Measurements from ENCODE around the gene PRKCA.
A peak's percentile ranks its signal among the peaks of the same experiment; 100 is the strongest.

The PRKCA gene

DNA sequence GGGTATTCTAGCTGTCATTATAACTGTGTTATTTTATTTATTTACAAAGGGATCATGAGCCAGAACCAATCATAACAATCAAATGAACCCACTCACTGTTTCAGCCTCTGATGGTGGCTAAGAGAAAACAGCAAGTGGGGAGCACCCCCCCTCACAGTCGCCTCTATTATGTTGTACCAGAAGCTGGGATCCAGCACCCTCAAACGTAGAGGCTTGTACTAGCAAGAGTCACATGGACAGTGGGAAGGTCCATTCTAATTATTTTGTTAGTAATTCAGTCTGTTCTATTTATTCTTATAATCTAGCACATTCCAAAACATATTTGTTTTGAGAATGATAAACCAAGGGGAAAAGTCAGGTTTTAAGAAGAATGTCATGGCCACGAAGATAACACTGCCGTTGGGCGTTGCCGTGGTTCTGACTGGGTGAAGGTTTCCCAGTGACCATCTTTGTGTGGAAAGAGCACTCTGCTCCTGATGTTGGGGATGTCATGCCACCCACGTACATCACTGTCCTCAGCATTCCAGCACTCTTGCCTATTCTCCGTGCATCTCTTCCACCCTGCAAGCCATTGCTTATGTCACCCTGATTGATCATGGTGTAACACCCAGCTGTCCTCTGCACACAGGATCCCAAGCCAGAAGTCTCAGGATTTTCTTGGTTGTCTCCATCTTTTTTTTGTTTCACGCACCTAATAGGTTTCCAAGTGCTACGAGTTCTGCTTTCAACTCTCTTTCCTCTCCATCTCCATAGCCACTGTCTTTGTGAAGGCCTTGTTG is 205.8 kb downstream of the PRKCA start:
- no peak for DNase-seq (ENCODE audit: low read depth in 2 of 3, low spot score in 1 of 3)

DNA sequence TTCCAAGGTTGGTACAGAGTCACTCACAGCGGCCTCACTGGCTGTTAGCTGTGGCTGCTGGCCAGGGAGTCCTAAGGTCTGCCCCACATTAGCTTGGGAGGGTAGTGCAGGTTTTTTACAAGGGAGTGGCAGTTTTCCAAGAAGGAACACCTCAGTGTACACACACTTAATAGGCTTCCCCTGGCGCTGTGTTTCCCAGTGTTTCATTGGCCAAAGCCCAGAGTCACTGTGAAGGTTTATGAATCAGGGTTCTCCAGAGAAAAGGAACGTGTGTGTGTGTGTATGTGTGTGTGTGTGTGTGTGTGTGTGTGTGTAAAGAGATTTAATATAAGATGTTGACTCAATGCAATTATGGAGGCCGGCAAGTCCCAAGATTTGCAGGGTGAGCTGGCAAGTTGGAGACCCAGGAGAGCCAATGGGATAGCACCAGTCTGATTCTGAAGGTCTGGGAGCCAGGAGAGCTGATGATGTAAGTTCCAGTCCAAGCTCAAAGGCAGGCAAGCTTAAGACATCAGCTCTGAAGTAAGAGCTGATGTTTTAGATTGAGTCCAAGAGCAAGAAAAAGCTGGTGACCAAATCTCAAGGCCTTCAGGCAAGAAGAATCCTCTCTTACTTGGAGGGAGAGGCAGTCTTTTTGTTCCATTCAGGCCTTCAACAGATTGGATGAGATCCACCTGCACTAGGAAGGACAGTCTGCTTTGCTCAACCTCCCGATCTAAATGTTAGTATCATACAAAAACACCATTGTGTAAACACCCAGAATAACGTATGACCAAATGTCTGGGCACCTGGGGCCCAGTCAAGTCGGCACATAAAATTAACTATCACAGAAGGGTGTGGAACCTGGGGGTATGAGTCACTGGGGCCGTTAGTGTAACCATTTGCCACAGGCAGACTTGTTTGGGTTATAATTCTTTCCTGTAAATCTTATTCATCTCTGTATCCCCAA is 206.8 kb downstream of the PRKCA start:
- DNase-seq (ENCODE audit: low read depth in 2 of 3, low spot score in 1 of 3), result peak; percentile 43 to 58 (median 49)

DNA sequence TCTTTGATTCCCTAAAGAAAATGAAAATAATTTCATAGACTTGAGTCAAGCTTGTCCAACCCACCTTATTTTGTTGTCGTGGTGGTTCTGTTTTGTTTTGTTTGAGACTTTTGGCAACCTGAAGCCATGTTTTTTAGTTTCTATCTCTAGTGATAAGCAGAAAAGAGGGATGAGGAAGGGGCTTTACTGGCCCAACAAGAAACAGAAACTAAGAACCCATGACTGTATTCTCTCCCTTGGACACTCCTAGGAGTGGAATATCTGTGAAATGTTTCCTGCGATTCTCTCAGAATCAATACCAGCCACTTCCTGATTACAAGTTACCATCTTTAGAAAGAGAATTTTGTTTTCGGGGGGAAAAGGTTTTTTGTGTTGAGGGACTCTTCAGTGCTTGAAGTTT is 207.5 kb downstream of the PRKCA start:
- no peak for DNase-seq (ENCODE audit: low read depth in 2 of 3, low spot score in 1 of 3)

DNA sequence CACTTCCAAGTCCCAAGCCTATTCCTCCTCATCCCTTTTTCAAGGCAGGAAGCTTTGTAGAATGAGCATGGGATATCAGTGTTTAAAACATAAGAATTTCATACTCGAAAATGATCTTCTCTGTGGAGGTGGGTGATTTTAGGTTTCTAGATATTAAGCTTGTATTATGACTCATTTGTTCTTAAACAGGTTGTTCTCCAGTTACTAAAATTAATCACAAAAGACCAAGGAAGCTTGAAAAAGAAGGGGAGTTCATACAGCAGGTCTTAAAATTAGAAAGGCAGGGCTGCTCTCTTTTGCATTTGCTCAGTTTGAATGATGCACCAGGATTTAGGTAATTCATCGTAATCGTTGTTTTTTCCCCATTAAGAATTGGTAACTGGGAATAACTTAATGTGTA is 208.7 kb downstream of the PRKCA start:
- DNase-seq (ENCODE audit: low read depth in 2 of 3, low spot score in 1 of 3), result no peak

DNA sequence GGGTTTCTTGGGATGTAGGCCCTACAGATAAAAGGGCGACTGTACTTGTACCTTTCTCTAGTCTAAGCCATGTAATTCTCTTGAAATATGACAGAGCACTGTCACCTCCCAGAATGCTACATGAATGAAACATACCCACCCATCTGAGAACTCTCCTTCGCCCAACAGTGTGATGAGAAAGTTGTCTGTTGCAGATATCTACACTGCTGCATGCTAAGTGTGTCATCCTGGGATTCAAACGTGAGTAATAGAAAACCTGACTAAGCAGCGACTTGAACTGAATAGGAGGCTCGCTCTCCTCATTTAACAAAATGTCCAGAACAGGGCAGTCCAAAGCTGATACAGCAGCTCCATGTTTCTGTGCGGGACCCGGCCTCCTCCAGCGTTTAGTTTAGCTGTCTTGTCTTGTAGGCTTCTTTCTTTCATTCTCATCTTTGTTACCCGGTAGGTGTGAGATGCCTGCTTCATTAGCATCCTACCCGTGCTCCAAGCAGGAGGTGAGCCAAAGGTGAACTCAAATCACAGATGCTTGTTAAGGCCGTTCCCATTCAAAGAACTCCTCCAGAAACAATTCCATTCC is 211.9 kb downstream of the PRKCA start:
- DNase-seq (ENCODE audit: low read depth in 2 of 3, low spot score in 1 of 3), result peak in 2 of 3 donors; percentile 23 to 32

DNA sequence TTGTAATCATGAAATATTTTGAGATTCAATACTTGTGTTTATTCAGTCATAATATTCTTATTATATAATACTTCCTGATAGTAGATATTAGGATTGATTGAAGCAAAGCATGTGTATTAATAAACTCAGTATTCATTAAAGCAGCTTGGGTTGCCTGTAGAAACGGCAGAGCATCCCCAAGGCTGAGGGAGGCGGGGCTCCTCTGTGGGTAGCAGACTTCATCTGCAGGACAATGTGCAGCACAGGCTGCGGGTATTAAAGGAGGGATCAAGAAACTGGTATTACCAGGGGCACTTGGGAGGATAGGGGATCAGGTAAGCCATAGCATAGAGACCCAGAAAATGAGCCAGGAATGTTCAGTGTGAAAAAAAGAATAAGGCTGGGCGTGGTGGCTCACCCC is 213.6 kb downstream of the PRKCA start:
- DNase-seq (ENCODE audit: low read depth in 2 of 3, low spot score in 1 of 3), result no peak

DNA sequence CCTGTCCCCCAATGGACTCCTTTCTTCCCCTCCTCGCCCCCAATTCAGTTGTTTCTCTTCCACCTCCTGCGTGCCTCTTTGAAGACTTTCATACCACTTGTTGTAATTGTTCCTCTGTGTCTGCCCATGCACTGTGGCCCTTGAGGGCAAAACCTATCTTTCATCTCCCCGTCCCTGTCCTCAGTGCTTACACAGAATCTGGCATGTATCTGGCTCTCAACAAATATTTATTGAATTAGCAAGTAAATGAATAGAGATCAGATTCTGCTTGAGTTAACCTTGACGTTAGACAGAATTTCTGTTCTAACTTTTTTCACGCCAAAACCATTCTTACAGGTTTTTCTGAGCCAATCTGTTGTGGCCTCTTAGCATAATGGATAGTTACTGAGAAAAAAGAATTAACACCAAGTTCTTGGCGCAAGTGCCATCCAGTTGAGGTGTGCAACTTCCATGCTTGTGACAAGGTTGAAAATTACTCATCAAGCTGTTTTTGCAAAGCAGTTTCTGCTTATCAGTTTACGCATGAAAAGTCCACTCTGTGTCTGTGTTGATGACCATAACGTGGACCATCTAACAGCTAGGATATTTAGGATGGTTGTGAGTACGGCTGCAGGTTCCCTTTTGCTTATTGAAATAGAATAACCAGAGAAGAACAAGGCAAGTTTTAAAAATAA is 215.1 kb downstream of the PRKCA start:
- no peak for DNase-seq (ENCODE audit: low read depth in 2 of 3, low spot score in 1 of 3)

DNA sequence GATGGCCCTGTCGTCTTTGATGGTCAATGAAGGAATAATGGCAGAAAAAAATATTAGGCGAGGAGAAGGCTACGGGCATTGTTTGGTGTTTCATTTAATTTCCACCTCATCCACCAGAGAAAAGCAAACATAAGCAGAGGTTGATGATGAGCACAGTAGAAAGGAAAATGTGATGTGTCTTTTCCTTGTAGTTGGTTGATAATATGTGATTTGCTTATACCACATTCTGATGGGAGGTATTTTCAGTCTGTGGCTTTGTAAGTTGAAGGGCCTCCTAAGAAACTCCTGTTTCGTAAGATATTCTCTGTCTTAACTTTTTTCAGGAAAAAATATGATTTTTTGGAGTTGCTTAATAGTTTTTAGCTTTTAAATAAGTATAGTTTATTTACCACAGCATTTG is 215.7 kb downstream of the PRKCA start:
- no peak for DNase-seq (ENCODE audit: low read depth in 2 of 3, low spot score in 1 of 3)

DNA sequence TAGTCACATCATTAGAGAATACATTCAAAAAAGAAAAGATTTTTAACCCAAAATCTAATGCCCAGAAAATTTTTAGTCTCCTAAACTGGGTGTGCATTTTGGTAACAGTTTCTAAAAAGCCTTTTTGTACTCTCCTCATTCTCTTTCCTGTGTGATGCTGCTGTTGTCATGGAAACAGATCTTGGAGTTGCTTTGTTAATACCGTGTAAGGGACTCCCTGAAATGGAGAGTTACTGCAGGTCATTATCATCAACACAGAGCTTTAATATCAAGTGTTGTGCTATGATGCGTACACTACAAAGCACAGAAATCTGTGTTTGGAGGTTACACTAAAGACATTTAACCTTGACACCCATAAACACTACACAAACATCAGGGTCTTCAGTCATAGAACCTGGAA is 216.3 kb downstream of the PRKCA start:
- no peak for DNase-seq (ENCODE audit: low read depth in 2 of 3, low spot score in 1 of 3)

DNA sequence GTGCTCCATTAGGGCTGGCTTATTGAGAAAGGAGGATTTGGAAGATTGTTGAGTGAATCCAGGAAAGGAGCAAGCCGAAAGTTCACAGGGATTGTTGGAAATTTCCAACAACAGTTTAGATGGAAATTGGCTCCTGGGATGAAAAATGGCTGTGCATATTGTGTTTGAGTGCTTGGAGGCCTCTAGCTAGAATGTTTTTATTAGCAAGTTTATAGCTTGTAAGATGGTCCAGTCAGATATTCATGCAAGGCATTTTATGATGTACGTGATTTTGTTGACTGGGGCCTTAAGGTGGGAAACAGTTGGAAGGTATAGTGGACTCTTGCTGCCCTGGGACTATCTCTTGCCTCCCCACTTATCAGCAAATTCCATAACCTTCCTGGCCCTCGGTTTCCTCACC is 216.7 kb downstream of the PRKCA start:
- DNase-seq (ENCODE audit: low read depth in 2 of 3, low spot score in 1 of 3), result no peak

DNA sequence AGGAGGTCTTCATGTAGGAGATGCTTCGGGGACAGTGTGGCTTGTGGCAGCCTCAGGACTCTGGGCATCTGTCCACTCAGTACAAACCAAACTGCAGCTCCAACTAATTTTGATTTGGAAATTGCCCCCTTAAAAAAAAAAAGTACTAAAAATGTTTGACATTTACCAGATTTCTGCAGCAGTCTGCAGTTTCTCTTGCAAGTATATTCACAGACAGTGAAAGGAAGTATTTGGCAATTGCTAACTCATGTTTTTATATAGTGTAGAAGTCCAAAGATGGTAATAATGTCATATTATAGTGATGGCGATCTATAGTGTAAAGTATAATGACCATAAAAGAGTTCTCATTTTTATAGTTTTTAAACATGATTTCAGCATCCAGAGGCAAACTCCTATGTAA is 218.6 kb downstream of the PRKCA start:
- DNase-seq (ENCODE audit: low read depth in 2 of 3, low spot score in 1 of 3), result no peak

DNA sequence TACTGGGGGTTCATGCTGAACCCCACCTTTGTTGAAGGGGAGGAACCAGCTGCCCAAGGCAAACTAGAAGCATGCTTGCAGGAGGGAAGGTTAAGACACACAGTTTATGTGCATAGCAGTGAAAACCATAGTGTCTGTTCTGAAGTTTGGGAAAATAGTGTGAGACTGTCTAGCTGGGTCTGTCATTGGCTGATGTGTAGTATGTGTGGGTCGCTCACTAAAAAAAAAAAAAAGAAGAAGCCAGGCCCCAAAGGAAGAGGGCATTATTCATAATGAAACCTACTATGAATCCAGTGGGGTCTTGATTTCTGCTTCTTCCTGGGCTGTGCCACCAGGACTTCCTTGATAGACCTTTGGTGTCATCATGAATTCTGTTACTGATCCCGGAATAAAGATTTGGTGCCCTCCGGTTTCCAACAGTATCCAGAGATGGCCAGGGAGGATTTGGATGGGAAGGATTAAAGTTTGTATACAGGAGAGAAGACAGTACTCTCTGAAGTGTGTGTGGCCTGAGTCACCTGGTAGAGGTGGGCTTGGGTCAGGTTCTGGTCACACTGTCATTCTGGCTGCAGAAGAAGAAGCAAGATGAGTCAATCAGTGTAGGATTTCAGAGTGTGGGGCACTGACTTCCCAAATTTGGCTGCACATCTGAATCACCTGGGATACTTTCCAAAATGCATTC is 220.3 kb downstream of the PRKCA start:
- DNase-seq (ENCODE audit: low read depth in 2 of 3, low spot score in 1 of 3), result no peak

DNA sequence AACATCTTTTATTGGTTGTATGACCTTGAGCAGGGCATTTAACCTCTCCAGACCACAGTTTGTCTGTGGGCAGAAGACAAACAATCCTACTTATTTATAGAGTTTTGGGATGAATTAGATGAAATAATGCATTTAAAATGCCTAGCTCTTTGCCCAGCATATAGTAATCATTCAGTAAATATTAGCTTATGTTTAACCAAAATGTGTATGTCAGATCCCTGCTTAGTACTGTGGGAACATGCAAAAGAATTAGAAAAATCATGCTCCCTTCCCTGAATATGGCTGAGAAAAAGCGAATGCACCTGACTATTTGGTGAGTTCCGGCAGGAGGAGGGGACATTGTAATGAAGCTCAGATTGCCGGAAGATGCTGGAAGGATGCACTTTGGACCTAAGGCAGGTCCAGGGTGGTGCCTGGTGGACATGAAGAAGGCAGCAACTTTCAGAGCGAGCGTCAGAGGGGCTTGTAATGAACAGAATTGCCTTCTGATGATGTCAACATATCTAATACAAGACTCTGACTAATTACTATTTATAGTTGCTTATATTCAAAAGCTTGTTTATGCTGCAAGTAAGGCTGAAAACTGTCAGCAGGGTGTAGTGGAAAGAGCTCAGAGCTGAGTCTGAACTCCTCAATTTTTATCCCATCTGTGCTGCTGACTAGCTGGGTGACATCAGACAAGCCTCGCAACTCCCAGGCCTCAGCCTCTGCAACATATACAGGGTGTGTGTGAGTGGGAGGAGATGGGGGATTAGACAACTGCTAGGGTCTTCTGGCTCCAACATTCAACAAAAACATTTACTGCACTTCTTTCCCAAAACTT is 221.2 kb downstream of the PRKCA start:
- no peak for DNase-seq (ENCODE audit: low read depth in 2 of 3, low spot score in 1 of 3)

DNA sequence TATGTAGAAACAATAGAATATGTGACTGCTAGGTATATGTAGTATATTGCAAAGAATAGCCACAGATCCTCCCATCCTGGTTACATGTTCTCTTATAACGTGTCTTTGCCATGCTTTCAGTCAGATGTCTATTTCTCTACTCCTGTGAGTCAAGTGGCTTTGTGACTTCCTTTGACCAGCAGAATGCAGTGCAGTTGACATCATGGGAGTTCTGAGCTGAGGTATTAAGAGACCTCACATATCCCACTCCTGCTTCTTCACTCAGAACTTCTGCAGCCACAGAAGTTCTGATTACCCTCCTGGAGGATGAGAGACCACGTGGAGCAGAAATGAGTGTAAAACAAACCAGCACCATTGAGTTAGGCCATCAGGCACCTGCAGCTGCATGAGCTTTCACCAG is 222.5 kb downstream of the PRKCA start:
- no peak for DNase-seq (ENCODE audit: low read depth in 2 of 3, low spot score in 1 of 3)

DNA sequence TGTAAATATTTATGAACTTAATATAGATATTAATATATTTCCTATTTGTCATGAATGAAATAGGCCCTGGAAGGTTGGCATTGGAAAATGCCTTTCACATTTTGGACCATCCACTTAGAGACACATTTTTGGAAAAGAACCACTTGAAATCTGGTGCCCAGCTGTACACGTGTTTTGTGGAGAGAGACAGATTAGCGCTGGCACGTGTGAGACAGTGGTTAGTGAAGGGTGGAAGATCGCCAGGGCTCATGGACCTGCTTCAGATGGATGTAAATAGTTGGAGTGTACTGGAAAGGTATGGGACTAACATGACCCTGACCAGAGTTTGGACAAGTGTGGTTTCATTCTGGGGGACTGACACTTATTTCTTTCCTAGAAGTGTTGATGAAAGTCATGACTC is 222.9 kb downstream of the PRKCA start:
- DNase-seq (ENCODE audit: low read depth in 2 of 3, low spot score in 1 of 3), result no peak

DNA sequence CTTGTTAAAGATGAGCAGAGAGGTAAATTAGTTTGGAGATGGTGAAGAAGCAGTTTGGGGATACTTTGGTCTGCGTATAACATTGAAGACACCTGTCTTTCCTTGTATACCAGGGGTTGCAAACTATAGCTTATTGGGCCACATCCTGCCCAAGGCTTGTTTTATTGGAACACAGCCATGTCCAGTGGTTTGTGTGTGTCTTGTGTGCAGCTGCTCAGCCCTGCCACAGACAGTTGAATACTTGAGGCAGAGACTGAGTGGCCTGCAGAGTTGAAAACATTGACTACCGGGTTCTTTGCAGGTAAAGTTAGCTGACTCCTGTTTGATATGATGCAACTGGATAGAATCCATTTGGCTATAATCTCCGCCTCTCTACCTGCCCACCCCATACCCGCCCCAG is 224.4 kb downstream of the PRKCA start:
- no peak for DNase-seq (ENCODE audit: low read depth in 2 of 3, low spot score in 1 of 3)

DNA sequence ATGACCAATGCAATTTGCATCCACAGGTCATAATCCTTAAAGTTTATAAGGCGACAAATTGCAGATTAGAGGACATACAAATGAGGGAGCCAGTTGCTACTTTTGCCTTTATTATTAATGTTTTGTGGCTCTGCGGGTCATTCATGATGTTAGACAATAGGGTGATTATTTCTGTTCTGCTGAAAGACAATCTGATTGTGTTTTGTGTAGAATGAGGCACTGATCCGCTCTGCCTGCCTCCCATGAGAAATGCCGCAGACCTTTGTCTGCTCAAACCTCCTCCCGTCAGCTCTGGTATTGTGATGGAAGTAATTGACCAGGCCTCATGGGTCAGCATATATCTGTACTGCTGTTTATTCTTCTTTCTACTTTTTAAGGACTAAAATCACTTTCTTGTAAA is 224.9 kb downstream of the PRKCA start:
- DNase-seq (ENCODE audit: low read depth in 2 of 3, low spot score in 1 of 3), result no peak

DNA sequence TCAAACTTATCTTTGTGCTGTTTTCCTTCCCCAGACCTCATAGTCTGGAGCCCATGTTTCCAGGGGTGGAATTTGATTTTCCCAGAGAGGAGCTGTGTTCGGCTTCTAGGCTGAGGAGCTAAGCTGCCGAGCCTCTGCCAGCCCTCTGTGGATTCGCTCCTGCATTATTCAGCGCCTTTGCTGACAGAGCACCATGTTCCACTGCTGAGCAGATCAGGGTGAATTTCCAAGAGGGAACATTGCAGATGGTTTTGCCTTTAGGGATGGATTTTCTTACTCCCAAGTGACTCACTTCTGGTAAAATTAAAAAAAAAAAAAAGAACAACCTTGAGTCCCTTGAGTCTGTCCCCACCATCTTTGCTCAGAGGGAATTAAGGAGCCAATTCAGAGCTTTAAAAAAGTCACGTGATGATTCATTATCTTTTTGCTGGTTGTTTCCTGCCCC is 229.5 kb downstream of the PRKCA start:
- no peak for DNase-seq (ENCODE audit: low read depth in 2 of 3, low spot score in 1 of 3)

DNA sequence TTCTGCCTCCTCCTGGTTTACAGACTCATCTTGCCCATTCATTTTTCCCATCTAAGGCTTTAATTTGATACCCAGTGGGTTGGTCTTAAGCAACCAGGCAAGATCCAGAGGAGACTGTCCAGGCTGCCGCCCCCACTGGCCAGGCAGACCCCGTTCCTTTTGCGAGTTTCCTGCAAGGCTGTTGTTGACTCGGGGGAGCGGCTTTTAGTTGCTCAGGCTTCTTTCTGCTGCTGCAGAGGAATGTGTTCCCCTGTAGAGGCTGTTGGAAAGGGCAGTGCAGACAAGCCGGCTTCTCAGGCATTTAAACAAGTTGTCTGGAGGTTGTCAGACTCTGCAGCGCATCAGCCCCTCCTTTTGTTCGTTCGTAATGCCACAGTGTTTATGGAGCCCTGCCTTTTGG is 231.2 kb downstream of the PRKCA start:
- DNase-seq (ENCODE audit: low read depth in 2 of 3, low spot score in 1 of 3), result no peak

DNA sequence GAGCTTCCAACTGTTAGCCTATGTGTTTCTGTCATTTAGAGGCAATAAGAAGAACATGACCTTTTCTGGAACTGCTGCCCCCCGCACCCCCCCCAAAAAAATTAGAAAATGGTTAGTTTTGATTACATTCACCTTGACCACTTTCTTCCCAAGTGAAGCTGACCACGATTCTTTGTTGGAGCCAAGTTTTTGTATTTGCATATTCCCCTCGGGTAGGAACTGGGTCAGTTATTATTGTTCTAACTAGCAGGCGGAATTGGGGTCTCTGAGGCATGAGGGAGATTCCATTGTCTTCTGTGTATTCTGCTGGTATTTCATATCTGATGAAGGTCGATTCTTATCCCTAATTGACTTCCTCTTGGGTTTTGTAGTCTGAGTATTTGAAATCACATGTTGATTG is 231.6 kb downstream of the PRKCA start:
- no peak for DNase-seq (ENCODE audit: low read depth in 2 of 3, low spot score in 1 of 3)

Data from stimulated activated CD4-positive, alpha-beta T cell treated with anti-CD3 and anti-CD28 coated beads, Interleukin-12 subunit alpha, Interleukin-12 subunit beta, amount 100 ng/mL, for 48 hours (primary cell).